CD14-positive monocyte (primary cell): ENCODE data around the gene ZNF793. TPM values are rescaled to one million over a fixed set of nuclear protein-coding genes. Genes with fewer than 3 reads are reported as not detected.

Experiments used
- DNase-seq, 3 donors: peaks; one replicate each; pipeline ENCODE4 v3.0.0-alpha.2; 2011 to 2022
- H2AFZ ChIP-seq: 2 replicates; pipeline ENCODE4 v1.6.0; 2012; ENCODE audit warnings: mild to moderate bottlenecking, low read depth, low read length, inconsistent platforms; ENCODE audit not compliant: insufficient read depth, poor library complexity, severe bottlenecking
- H3K27ac ChIP-seq, 2 donors: 1 replicate in 1 of 2; 2 replicates in 1 of 2; pipeline ENCODE4 v1.5.1; 2012 to 2013; ENCODE audit warnings: low read length in 2 of 2, control low read depth in 1 of 2, inconsistent platforms in 1 of 2, low read depth in 1 of 2, mild to moderate bottlenecking in 1 of 2
- H3K27me3 ChIP-seq, 2 donors: one replicate each; pipeline versions ENCODE4 v1.6.0 to v1.6.1; 2011 to 2013; ENCODE audit warnings: low read length in 2 of 2; ENCODE audit not compliant: control insufficient read depth in 2 of 2, insufficient read depth in 2 of 2
- H3K36me3 ChIP-seq, 2 donors: replicated peaks in 1 of 2; 1 replicate in 1 of 2; 2 replicates in 1 of 2; pipeline versions ENCODE4 v1.5.1 to v1.6.1; 2012 to 2013; ENCODE audit warnings: low read length in 2 of 2, control low read depth in 1 of 2, inconsistent platforms in 1 of 2, mild to moderate bottlenecking in 1 of 2; ENCODE audit not compliant: insufficient read depth in 2 of 2, control insufficient read depth in 1 of 2
- H3K4me1 ChIP-seq, 2 donors: 1 replicate in 1 of 2; 2 replicates in 1 of 2; pipeline versions ENCODE4 v1.5.1 to v1.6.1; 2012 to 2013; ENCODE audit warnings: low read length in 2 of 2, control low read depth in 1 of 2, inconsistent platforms in 1 of 2, mild to moderate bottlenecking in 1 of 2, moderate library complexity in 1 of 2; ENCODE audit not compliant: insufficient read depth in 2 of 2, control insufficient read depth in 1 of 2
- H3K4me2 ChIP-seq: replicated peaks from 2 replicates; pipeline ENCODE3; 2012; ENCODE audit warnings: low read length, moderate library complexity, mild to moderate bottlenecking; ENCODE audit not compliant: poor library complexity, severe bottlenecking; ENCODE audit errors: extremely low read depth
- H3K4me3 ChIP-seq, 3 experiments: fragments of 200-600 bp in 1 of 3; sonication (generic) in 1 of 3; replicated peaks in 1 of 3; 1 replicate in 2 of 3; 2 replicates in 1 of 3; pipeline ENCODE4 v1.5.1; 2011 to 2013; ENCODE audit warnings: low read length in 3 of 3, mild to moderate bottlenecking in 3 of 3, control low read depth in 2 of 3, low read depth in 2 of 3, inconsistent platforms in 1 of 3, moderate library complexity in 1 of 3
- H3K79me2 ChIP-seq: 2 replicates; pipeline ENCODE4 v1.6.0; 2012; ENCODE audit warnings: mild to moderate bottlenecking, control low read depth, inconsistent platforms, low read length, moderate library complexity; ENCODE audit not compliant: insufficient read depth
- H3K9ac ChIP-seq: 2 replicates; pipeline ENCODE4 v1.6.0; 2017; ENCODE audit warnings: low read length, mild to moderate bottlenecking; ENCODE audit not compliant: insufficient read depth, poor library complexity, severe bottlenecking
- H3K9me3 ChIP-seq, 2 donors: replicated peaks in 1 of 2; 1 replicate in 1 of 2; 2 replicates in 1 of 2; pipeline versions ENCODE4 v1.5.1 to v1.6.1; 2012 to 2013; ENCODE audit warnings: low read length in 2 of 2, control low read depth in 1 of 2; ENCODE audit not compliant: control insufficient read depth in 1 of 2, insufficient read depth in 1 of 2
- H4K20me1 ChIP-seq: 2 replicates; pipeline ENCODE4 v1.6.0; 2012; ENCODE audit warnings: mild to moderate bottlenecking, low read length, control low read depth, moderate library complexity; ENCODE audit not compliant: insufficient read depth
- H3K27ac Mint-ChIP-seq, 7 donors: one replicate each; pipeline ENCODE4 v1.8.0; 2020; ENCODE audit warnings: mild to moderate bottlenecking in 7 of 7, mixed read lengths in 7 of 7, moderate library complexity in 6 of 7, inconsistent platforms in 2 of 7
- H3K27me3 Mint-ChIP-seq, 3 donors: one replicate each; pipeline ENCODE4 v1.8.0; 2021 to 2022; ENCODE audit warnings: low read depth in 3 of 3, mild to moderate bottlenecking in 3 of 3, mixed read lengths in 3 of 3, moderate library complexity in 3 of 3, inconsistent platforms in 1 of 3
- H3K36me3 Mint-ChIP-seq, 2 donors: one replicate each; pipeline ENCODE4 v1.8.0; 2020; ENCODE audit warnings: mixed read lengths in 2 of 2, inconsistent platforms in 1 of 2, mild to moderate bottlenecking in 1 of 2
- H3K4me1 Mint-ChIP-seq: one replicate; pipeline ENCODE4 v1.8.0; 2020; ENCODE audit warnings: mild to moderate bottlenecking, mixed read lengths
- H3K4me3 Mint-ChIP-seq, 2 donors: one replicate each; pipeline ENCODE4 v1.8.0; 2020; ENCODE audit warnings: mild to moderate bottlenecking in 2 of 2, mixed read lengths in 2 of 2, moderate library complexity in 1 of 2
- H3K9me3 Mint-ChIP-seq, 7 donors: one replicate each; pipeline ENCODE4 v1.8.0; 2020 to 2022; ENCODE audit warnings: mixed read lengths in 7 of 7, mild to moderate bottlenecking in 6 of 7, moderate library complexity in 6 of 7, inconsistent platforms in 2 of 7
- WGBS: methylation state at CpG from one replicate; pipeline ENCODE4 v1.1.5; 2013; ENCODE audit warnings: missing lambda C conversion rate; ENCODE audit not compliant: insufficient coverage; 5-methylcytosine and 5-hydroxymethylcytosine counted together
- intact Hi-C, 2 donors: fragments of 100-400 bp; cut with micrococcal nuclease; formaldehyde crosslinking; loops; one replicate each; pipeline versions ENCODE4 v1.15.0 to v1.15.1; 2023
- polyA plus RNA-seq, 3 donors: library from polyadenylated mRNA; depleted of rRNA in 1 of 3; unstranded in 2 of 3; stranded (reverse) in 1 of 3; fragments of 300-500 nt in 2 of 3; fragments of >200 nt in 1 of 3; fragmentation: Illumina TruSeq in 2 of 3; gene quantifications; 1 replicate in 2 of 3; 2 replicates in 1 of 3; pipeline ENCODE4 v1.2.3, GENCODE V29; 2012 to 2021
- TF ChIP-seq, protein P1 (sequence below): fragments of 200-600 bp; IDR thresholded peaks from one replicate; pipeline ENCODE4 v1.8.0; 2022; ENCODE audit warnings: antibody characterized with exemption, mild to moderate bottlenecking

ZNF793 gene
- polyA plus RNA-seq, 3 donors, result 0.08 TPM; not detected in 2

DNA sequence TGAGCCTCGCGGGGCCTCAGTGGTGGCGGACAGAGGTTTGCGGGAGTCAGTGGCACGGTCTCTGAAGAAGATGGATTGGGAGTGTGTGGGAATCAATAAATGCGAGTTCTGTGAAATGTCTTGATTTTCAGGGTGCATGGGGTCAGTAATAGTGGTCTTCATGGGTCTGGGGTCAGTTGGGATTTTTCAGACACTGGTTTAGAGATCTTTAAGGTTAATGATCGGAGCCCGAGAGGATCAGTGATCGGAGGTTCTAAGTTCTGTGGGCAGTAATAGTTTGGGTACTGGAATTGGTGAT is 377 bp downstream of the ZNF793 start:
- Histone ChIP-seq H3K27ac (no peak overlapping the region), H2AFZ (peak overlapping the region; percentile 82), H3K27me3 (no peaks in the 10 kb centered on the region), H3K79me2 (no peaks in the 10 kb centered on the region), H3K4me3 (peak overlapping the region in 1 of 3 experiments; percentile 78), H3K4me2 (peak overlapping the region; percentile 77), H3K9ac (no peak overlapping the region), H3K36me3 (no peaks in the 10 kb centered on the region), H3K9me3 (peaks cover 83 to 87% of the 10 kb centered on the region in 2 donors), H3K4me1 (peaks cover 11 to 14% of the 10 kb centered on the region in 2 donors), H4K20me1 (no peaks in the 10 kb centered on the region)
- Mint-ChIP-seq H3K36me3 (peaks cover 0 to 3% of the 10 kb centered on the region in 2 donors), H3K9me3 (peaks cover 12 to 57% (median 49%) of the 10 kb centered on the region in 7 donors), H3K4me1 (no peaks in the 10 kb centered on the region), H3K4me3 (no peak overlapping the region), H3K27me3 (no peaks in the 10 kb centered on the region), H3K27ac (no peak overlapping the region)
- 1% methylated on average over 9 of the region's 9 CpGs for whole genome bisulfite sequencing
- TF ChIP-seq, protein P1, sequence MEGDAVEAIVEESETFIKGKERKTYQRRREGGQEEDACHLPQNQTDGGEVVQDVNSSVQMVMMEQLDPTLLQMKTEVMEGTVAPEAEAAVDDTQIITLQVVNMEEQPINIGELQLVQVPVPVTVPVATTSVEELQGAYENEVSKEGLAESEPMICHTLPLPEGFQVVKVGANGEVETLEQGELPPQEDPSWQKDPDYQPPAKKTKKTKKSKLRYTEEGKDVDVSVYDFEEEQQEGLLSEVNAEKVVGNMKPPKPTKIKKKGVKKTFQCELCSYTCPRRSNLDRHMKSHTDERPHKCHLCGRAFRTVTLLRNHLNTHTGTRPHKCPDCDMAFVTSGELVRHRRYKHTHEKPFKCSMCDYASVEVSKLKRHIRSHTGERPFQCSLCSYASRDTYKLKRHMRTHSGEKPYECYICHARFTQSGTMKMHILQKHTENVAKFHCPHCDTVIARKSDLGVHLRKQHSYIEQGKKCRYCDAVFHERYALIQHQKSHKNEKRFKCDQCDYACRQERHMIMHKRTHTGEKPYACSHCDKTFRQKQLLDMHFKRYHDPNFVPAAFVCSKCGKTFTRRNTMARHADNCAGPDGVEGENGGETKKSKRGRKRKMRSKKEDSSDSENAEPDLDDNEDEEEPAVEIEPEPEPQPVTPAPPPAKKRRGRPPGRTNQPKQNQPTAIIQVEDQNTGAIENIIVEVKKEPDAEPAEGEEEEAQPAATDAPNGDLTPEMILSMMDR, result no peak
- no peak for DNase-seq
- intact Hi-C loops, result no loop called here

DNA sequence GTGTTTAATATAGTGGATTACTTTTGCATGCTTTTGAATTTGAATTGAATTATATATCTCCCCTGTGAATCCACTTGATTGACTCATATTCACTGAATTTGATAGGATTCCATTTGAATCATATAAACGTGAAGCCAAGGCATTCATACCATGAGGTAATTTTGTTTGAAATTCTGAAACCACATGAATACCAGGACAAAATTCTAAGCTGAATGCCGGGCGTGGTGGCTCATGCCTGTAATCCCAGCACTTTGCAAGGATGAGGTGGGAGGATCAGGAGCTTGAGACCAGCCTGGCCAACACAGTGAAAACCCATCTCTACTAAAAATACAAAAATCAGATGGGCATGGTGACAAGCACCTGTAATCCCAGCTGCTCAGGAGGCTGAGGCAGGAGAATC is 4.4 kb downstream of the ZNF793 start:
- peaks cover 63 to 79% of the 10 kb centered on the region in 2 donors for H3K9me3 ChIP-seq

More for the DNA sequence above, 4.4 kb downstream of the ZNF793 start:
- TF ChIP-seq, protein P1, result no peak
- no peak overlapping the region for H3K27ac ChIP-seq
- no peak overlapping the region for H3K27ac Mint-ChIP-seq
- H3K9me3 Mint-ChIP-seq, result peaks cover 18 to 54% (median 49%) of the 10 kb centered on the region in 7 donors
- H3K9ac ChIP-seq, result no peak overlapping the region
- H3K4me3 Mint-ChIP-seq, result no peak overlapping the region
- peaks cover 0 to 3% of the 10 kb centered on the region in 2 donors for H3K36me3 Mint-ChIP-seq
- no peaks in the 10 kb centered on the region for H3K4me1 Mint-ChIP-seq
- H3K4me2 ChIP-seq, result no peak overlapping the region
- H4K20me1 ChIP-seq, result no peaks in the 10 kb centered on the region
- H3K4me1 ChIP-seq, result peaks cover 7 to 8% of the 10 kb centered on the region in 2 donors
- DNase-seq, result no peak
- H2AFZ ChIP-seq, result no peak overlapping the region
- no peak overlapping the region for H3K4me3 ChIP-seq
- 80% methylated on average over 2 of the region's 3 CpGs for WGBS
- no peaks in the 10 kb centered on the region for H3K36me3 ChIP-seq
- H3K27me3 ChIP-seq, result no peaks in the 10 kb centered on the region
- H3K79me2 ChIP-seq, result no peaks in the 10 kb centered on the region
- peaks cover 0 to 2% (median 0%) of the 10 kb centered on the region in 3 donors for H3K27me3 Mint-ChIP-seq
- intact Hi-C loops, result no loop called here
